B cell (primary cell): ENCODE results near the gene GALNT10. TPM values are rescaled to one million over a fixed set of nuclear protein-coding genes. Genes with fewer than 3 reads are reported as not detected.

Experiments used
- ATAC-seq: fragments of 200-7000 bp; cut with Tn5 transposase; one replicate; pipeline ENCODE4 v1.10.0; 2021; ENCODE audit warnings: low read depth, mild to moderate bottlenecking, moderate number of reproducible peaks, moderate library complexity
- CTCF ChIA-PET: fragments of 350-600 bp; sonication (Branson Sonifier 250); formaldehyde crosslinking; loops from one replicate; lab custom pipeline; 2021; ENCODE audit warnings: antibody characterized with exemption, inconsistent platforms; lab: Charles Lee
- POLR2A ChIA-PET: fragments of 350-600 bp; sonication (Branson Sonifier 250); formaldehyde crosslinking; loops from one replicate; lab custom pipeline; 2021; ENCODE audit warnings: antibody characterized with exemption; lab: Charles Lee
- DNase-seq: peaks from one replicate; pipeline ENCODE4 v3.0.0; 2013
- H2AFZ ChIP-seq: 2 replicates; pipeline ENCODE4 v1.6.1; 2012; ENCODE audit warnings: mild to moderate bottlenecking, low read depth, low read length; ENCODE audit not compliant: insufficient read depth, poor library complexity, severe bottlenecking
- H3K27ac ChIP-seq, 2 donors: 1 replicate in 1 of 2; 2 replicates in 1 of 2; pipeline ENCODE4 v1.5.1; 2012 to 2013; ENCODE audit warnings: low read length in 2 of 2, mild to moderate bottlenecking in 2 of 2, moderate library complexity in 1 of 2
- H3K27me3 ChIP-seq, 4 experiments: fragments of 200-600 bp in 1 of 4; sonication (generic) in 1 of 4; replicated peaks in 1 of 4; 1 replicate in 2 of 4; 2 replicates in 2 of 4; pipeline versions ENCODE4 v1.6.1 to v1.7.0; 2013 to 2016; ENCODE audit warnings: low read length in 3 of 4, mild to moderate bottlenecking in 2 of 4, mixed read lengths in 1 of 4, moderate library complexity in 1 of 4; ENCODE audit not compliant: insufficient read depth in 4 of 4, control insufficient read depth in 3 of 4; ENCODE audit errors: control extremely low read depth in 1 of 4
- H3K36me3 ChIP-seq, 2 experiments: replicated peaks in 1 of 2; 1 replicate in 1 of 2; 2 replicates in 1 of 2; pipeline versions ENCODE4 v1.6.1 to v1.7.1; 2013; ENCODE audit warnings: low read length in 1 of 2; ENCODE audit not compliant: insufficient read depth in 2 of 2, control insufficient read depth in 1 of 2; ENCODE audit errors: control extremely low read depth in 1 of 2, extremely low read depth in 1 of 2
- H3K4me1 ChIP-seq, 2 donors: fragments of 200-600 bp in 1 of 2; sonication (generic) in 1 of 2; 1 replicate in 1 of 2; 2 replicates in 1 of 2; pipeline versions ENCODE4 v1.5.1 to v1.6.1; 2013 to 2017; ENCODE audit warnings: low read length in 2 of 2; ENCODE audit not compliant: control insufficient read depth in 2 of 2, insufficient read depth in 2 of 2
- H3K4me2 ChIP-seq: replicated peaks from 2 replicates; pipeline ENCODE3; 2012; ENCODE audit warnings: mild to moderate bottlenecking, low read depth, low read length; ENCODE audit not compliant: poor library complexity, severe bottlenecking
- H3K4me3 ChIP-seq, 5 experiments: fragments of 200-600 bp in 1 of 5; sonication (generic) in 1 of 5; 1 replicate in 3 of 5; 2 replicates in 2 of 5; pipeline versions ENCODE4 v1.5.1 to v1.7.0; 2011 to 2016; ENCODE audit warnings: low read length in 4 of 5, mild to moderate bottlenecking in 4 of 5, low read depth in 2 of 5, control low read depth in 1 of 5, moderate library complexity in 1 of 5; ENCODE audit not compliant: insufficient read depth in 1 of 5; ENCODE audit errors: control extremely low read depth in 1 of 5, extremely low read depth in 1 of 5
- H3K79me2 ChIP-seq: fragments of 200-600 bp; sonication (generic); one replicate; pipeline ENCODE4 v1.6.0; 2016; ENCODE audit warnings: low read length; ENCODE audit not compliant: control insufficient read depth, insufficient read depth
- H3K9ac ChIP-seq: fragments of 200-600 bp; sonication (generic); 2 replicates; pipeline ENCODE4 v1.6.1; 2017; ENCODE audit warnings: mild to moderate bottlenecking, low read length, moderate library complexity
- H3K9me3 ChIP-seq, 3 donors: one replicate each; pipeline versions ENCODE4 v1.6.1 to v1.7.1; 2013; ENCODE audit warnings: low read length in 2 of 3; ENCODE audit not compliant: control insufficient read depth in 2 of 3, insufficient read depth in 1 of 3; ENCODE audit errors: control extremely low read depth in 1 of 3
- H4K20me1 ChIP-seq: 2 replicates; pipeline ENCODE4 v1.6.0; 2012; ENCODE audit warnings: mild to moderate bottlenecking, low read length; ENCODE audit not compliant: insufficient read depth, control insufficient read depth, poor library complexity, severe bottlenecking
- H3K27ac Mint-ChIP-seq: one replicate; pipeline ENCODE4 v1.8.0; 2021; ENCODE audit warnings: mixed read lengths
- H3K27me3 Mint-ChIP-seq: one replicate; pipeline ENCODE4 v1.8.0; 2021; ENCODE audit warnings: mixed read lengths
- H3K4me1 Mint-ChIP-seq: one replicate; pipeline ENCODE4 v1.8.0; 2021; ENCODE audit warnings: mixed read lengths
- H3K4me3 Mint-ChIP-seq: one replicate; pipeline ENCODE4 v1.8.0; 2021; ENCODE audit warnings: mixed read lengths
- H3K9me3 Mint-ChIP-seq: one replicate; pipeline ENCODE4 v1.8.0; 2022; ENCODE audit warnings: mixed read lengths; ENCODE audit not compliant: insufficient read depth
- CTCF ChIP-seq: fragments of 200-600 bp; IDR thresholded peaks from one replicate; pipeline ENCODE4 v1.8.0; 2022; ENCODE audit warnings: antibody characterized with exemption, mild to moderate bottlenecking
- EZH2 ChIP-seq: IDR thresholded peaks from 2 replicates; pipeline ENCODE4 v1.6.1; 2012; ENCODE audit warnings: borderline replicate concordance, low read depth, mild to moderate bottlenecking, moderate library complexity, low read length; ENCODE audit not compliant: insufficient read depth, poor library complexity, severe bottlenecking
- WGBS: methylation state at CpG from one replicate; pipeline ENCODE4 v1.1.5; 2013; ENCODE audit warnings: missing lambda C conversion rate; ENCODE audit not compliant: insufficient coverage; 5-methylcytosine and 5-hydroxymethylcytosine counted together
- intact Hi-C: fragments of 100-400 bp; cut with micrococcal nuclease; formaldehyde crosslinking; loops from one replicate; pipeline ENCODE4 v1.10.0; 2022
- polyA plus RNA-seq: library from polyadenylated mRNA; depleted of rRNA; stranded (reverse); fragments of >200 nt; gene quantifications from 2 replicates; pipeline ENCODE4 v1.2.3, GENCODE V29; 2012
- total RNA-seq, 2 donors: library from RNA; stranded (reverse); fragments of 120-200 nt in 1 of 2; gene quantifications; 1 replicate in 1 of 2; 2 replicates in 1 of 2; pipeline versions ENCODE4 v1.2.3 to v1.2.4, GENCODE V29; 2013 to 2022

Gene GALNT10
- total and polyA plus RNA-seq, 2 donors (not counting 1 experiment from before 2014, with no cell fraction given) = 27.7 to 42.8 TPM

GRCh38 chr5:154372661-154373060, 182.1 kb downstream of the GALNT10 start:
- intact Hi-C loops = no loop called here
- no peaks in the 10 kb centered on the region for H3K79me2 ChIP-seq
- ChIA-PET POLR2A (no interaction called here), CTCF (no interaction called here)
- Mint-ChIP-seq H3K27me3 (no peaks in the 10 kb centered on the region), H3K27ac (no peak overlapping the region), H3K9me3 (no peaks in the 10 kb centered on the region), H3K4me1 (no peaks in the 10 kb centered on the region), H3K4me3 (no peak overlapping the region)
- H3K27ac ChIP-seq = no peak overlapping the region
- H3K27me3 ChIP-seq = no peaks in the 10 kb centered on the region
- TF ChIP-seq EZH2 = no peak
- no peak for TF ChIP-seq CTCF
- H2AFZ ChIP-seq = no peak overlapping the region
- H3K9me3 ChIP-seq = no peaks in the 10 kb centered on the region
- H3K4me1 ChIP-seq = no peaks in the 10 kb centered on the region
- no peak overlapping the region for H3K9ac ChIP-seq
- ATAC-seq (no peak), DNase-seq (no peak)
- H3K4me2 ChIP-seq = no peak overlapping the region
- WGBS = 93% methylated on average over 4 of the region's 5 CpGs
- H4K20me1 ChIP-seq = no peaks in the 10 kb centered on the region
- no peak overlapping the region for H3K4me3 ChIP-seq
- peaks cover 6 to 55% of the 10 kb centered on the region in 2 experiments for H3K36me3 ChIP-seq

- no peaks in the 10 kb centered on the region for H3K4me1 Mint-ChIP-seq
- Histone ChIP-seq H3K79me2 (no peaks in the 10 kb centered on the region), H3K27ac (no peak overlapping the region), H3K36me3 (peaks cover 5 to 56% of the 10 kb centered on the region in 2 experiments), H2AFZ (no peak overlapping the region), H3K4me1 (no peaks in the 10 kb centered on the region), H3K9ac (no peak overlapping the region), H3K4me3 (no peak overlapping the region), H3K9me3 (no peaks in the 10 kb centered on the region), H4K20me1 (no peaks in the 10 kb centered on the region), H3K4me2 (no peak overlapping the region), H3K27me3 (no peaks in the 10 kb centered on the region)
- intact Hi-C loops = no loop called here
- TF ChIP-seq EZH2 (no peak), CTCF (no peak)
- no peak overlapping the region for H3K4me3 Mint-ChIP-seq
- DNase-seq = no peak
- CTCF ChIA-PET = no interaction called here
- WGBS = no CpG with 5 or more reads among the region's 4 CpGs
- ATAC-seq = no peak
- POLR2A ChIA-PET = no interaction called here
- no peaks in the 10 kb centered on the region for H3K9me3 Mint-ChIP-seq
- no peaks in the 10 kb centered on the region for H3K27me3 Mint-ChIP-seq
- H3K27ac Mint-ChIP-seq = no peak overlapping the region
Observed at GRCh38 chr5:154373326-154373725, 182.8 kb downstream of the GALNT10 start.
